NCI-H128 (cell line): Measurements from ENCODE around the gene PINLYP.

ENCODE experiments used
- DNase-seq: peaks from one replicate; lab custom pipeline; 2025; ENCODE audit not compliant: unreplicated experiment; lab: John Stamatoyannopoulos, UW

The PINLYP gene

DNA sequence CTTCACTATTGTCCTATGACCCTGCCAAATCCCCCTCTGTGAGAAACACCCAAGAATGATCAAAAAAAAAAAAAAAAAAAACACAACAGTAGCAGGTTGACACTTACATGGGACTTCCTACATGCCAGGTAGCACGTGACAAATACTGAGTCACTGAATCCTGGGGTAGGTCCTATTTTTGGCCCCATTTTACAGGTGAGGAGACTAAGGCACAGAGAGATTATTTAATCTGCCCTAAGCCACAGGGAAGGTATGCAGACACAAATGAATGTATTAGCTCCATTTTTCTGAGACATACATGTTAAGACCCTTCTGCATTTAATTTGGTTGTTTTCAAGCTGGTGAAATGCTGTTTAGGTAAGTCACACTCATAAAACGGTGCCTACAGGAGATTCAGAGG, 26.9 kb upstream of the PINLYP start:
- no peak for DNase-seq

GRCh38 chr19:43551399-43552197, 24.0 kb upstream of the PINLYP start:
- no peak for DNase-seq

GRCh38 chr19:43552198-43552450, 23.5 kb upstream of the PINLYP start:
- DNase-seq, result no peak

GRCh38 chr19:43552616-43553015, 23.0 kb upstream of the PINLYP start:
- no peak for DNase-seq

DNA sequence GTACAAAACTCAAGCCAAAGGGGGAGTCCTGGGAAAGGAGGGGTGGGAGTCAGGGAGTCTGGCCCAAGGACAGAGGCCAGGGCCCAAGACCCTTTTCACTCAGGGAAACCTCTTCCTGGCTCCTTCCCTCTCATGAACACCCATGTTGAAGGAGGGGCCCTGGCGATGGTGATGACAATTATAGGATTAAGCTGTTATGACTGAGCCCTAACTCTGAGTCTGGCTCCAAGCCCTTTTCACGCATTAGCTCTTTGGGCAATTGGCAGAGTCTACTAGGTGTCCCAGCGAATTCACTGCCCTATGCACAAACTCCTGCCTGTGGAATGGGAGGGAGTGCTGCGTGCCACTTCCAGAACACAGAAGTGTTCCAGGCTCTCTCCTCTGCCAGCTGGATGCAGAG, 21.9 kb upstream of the PINLYP start:
- DNase-seq, result no peak

DNA sequence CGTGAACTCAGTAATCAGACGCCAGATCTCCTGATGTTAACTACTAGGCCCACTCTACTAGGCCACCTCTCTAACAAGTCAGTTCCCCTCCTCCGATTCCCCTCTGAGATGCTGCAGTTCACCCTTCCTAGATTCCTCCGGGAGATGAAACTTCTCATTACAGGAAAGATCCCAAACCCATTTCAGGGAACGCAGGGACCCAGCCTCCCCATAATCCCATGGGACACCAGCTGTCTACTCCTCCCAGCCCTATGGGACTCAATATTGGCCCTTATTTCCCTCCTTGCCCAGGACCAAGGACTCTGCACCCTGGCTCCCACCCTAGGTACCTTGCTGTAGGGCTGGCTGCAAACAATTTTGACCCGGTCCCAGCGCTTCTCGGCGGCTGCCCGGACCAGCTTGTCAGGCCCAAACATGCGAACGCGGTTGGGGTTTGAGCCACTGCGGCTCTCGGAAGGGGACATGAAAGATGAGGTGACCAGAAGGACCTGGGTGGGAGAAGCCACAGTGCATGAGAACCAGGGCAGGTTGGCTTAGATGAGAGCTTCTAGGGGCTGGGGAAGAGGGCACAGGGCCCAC, 21.2 kb upstream of the PINLYP start:
- DNase-seq, result no peak

GRCh38 chr19:43555185-43555770, 20.3 kb upstream of the PINLYP start:
- no peak for DNase-seq

- no peak for DNase-seq
Measured at GRCh38 chr19:43560687-43561086, 14.9 kb upstream of the PINLYP start.

DNA sequence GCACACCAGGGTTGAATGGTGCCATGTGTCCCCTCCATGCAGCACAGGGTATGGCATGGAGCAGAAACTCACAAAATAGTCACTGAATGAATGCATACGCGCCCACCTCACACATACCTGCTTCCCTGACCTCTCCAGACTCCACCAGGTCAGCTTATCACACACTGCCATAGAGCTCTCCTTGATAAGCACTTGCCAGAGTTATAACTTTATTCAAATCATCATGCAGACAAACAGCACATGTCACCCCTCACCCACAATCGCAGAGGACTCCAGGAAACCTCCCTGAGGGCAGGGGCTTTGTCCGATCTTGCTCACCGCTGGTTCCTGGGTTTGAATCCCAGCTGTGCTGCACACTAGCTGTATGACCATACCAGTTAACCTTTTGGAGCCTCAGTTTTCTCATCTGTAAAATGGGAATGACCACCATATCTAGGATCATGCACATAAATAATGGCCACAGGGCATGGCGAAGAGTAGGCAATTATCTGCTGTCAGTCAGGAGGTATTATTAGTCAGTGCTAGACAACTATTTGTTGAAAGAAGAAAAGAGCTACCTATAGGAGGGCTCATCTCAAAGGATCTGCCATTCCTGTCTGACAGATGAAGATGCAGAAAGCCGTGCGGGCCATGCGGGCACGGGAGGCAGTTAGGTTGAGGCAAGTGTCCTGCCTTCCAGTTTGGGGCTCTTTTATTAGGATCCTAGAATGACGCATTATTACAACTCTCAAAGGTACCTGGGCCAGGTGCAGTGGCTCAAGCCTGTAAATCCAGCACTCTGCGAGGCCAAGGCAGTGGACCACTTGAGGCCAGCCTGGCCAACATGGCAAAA, 14.2 kb upstream of the PINLYP start:
- DNase-seq, result no peak

GRCh38 chr19:43562226-43562697, 13.3 kb upstream of the PINLYP start:
- no peak for DNase-seq

DNA sequence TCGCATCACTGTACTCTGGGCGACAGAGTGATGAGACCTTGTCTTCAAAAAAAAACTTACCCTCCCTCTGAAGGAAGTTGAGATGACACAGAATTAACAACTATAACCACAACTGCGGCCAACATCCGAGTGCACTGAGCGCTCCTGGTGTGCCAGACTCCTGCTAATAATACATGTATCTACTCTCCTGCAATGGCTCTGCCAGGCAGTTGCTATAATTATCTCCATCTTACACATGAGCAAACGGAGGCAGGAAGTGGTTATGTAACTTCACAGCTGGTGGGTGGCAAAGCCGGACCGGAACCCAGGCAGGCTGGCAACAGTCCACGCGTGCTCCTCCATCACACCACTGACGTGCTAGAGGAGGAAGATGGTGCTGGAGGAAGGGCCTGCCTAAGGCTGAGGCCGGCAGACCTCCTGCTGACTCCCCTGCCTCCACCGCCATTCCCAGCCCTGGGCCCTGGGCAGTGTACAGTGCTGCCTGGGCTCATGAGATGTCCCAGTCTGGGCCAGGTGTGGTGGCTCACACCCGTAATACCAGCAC, 12.8 kb upstream of the PINLYP start:
- no peak for DNase-seq

DNA sequence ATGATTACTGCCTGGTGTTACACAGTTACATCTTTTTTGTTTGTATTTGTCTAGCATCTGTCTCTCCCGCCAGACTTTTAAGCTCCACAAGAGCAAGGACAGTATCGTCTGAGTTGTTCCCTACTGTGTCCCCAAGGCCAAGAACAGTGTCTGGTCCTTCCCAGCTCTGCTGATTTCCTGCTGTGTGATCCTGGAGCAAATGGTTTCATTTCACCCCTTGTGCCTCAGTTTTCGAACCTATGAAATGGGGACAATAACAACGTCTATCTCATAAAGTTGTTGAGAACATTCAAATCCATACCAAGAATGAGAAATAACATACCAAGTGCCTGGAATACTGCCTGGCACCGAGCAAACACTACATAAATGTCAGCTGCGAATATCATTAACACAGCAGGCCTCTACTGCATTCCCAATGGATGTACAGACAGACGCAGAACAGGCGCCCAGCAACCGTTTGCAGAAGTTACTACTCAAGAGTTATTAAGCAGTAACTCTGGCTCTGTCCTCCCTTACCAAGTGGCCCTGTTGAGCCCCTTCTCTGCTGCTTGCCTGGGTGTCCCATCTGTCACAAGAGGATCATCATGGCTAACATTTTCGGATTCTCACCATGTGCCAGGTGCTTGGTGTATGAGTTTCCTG, 11.7 kb upstream of the PINLYP start:
- DNase-seq, result no peak

- no peak for DNase-seq
Measured at GRCh38 chr19:43564800-43565199, 10.8 kb upstream of the PINLYP start.

GRCh38 chr19:43569657-43570056, 5.9 kb upstream of the PINLYP start:
- DNase-seq, result no peak

DNA sequence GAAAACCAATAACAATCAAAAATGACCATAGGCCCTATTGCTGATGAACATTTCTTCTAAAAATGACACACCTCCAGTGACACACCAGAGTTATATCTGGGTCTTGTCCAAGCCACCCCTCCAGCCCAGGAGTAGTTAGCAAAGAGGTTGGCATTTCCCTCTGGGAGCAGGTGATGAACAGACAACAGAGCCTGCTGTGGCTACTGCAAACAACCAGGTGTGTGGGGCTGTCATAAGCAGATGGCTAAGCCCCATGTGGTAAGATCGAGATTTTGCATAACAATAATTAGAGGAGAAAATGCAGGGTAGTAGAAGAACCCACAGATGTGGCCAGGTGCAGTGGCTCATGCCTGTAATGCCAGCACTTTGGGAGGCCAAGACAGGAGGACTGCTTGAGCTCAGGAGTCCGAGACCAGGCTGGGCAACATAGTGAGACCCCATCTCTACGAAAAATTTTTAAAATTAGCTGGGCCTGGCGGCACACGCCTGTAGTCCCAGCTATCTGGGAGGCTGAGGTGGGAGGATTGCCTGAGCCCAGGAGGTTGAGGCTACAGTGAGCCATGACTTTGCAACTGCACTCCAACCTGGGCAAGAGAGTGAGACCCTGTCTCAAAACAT, 5.3 kb upstream of the PINLYP start:
- DNase-seq, result no peak

DNA sequence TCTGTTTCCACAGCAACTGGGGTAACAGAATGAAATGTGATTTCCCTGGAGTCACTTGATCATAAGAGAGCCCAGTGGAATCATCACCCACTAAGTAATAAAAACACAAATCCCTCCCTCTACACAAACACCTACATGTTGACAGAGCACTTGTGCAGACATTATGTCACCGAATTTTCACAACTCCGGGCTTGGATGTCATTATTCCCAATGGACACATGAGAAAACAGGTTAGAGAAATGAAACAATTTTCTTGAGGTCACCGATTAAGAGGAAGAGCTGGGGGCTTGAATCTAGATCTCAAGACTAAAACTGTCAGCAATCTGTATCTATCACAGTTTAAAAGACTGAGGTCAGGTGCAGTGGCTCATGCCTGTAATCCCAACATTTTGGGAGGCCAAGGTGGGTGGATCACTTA, 3.4 kb upstream of the PINLYP start:
- DNase-seq, result no peak

DNA sequence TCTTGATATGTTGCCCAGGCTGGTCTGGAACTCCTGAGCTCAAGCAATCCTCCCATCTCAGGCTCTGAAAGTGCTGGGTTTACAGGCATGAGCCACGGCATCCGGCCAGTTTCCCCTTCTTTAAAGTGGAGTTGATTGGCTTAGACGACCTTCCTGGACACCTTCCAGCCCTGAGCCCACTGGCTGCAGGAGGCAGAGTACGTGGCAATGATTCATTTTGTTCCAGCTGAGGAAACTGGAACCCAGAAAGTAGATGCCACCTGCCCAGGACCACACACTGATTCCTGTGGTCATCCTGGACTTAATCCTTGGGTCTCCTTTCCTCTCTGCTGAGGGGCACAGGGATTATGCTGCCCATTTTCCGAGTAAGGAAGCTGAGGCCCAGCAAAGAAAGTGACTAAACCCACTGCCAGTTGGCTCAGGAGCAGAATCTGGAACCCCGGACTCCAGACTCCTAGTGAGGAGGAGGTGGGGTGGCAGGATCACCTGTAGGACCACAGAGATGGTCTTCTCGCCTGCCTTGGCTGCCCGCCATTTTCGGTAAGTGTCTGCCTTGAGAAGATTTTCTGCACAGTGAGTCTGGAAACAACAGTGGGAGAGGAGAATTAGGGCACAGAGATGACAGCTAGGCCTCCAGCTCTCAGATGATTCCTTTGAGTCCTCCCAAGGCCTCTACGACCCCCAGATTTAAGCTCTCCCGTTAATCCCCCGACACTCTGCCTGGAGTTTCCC, 1.0 kb upstream of the PINLYP start:
- DNase-seq, result no peak

- no peak for DNase-seq
Measured at GRCh38 chr19:43575955-43576878, 616 bp downstream of the PINLYP start.

DNA sequence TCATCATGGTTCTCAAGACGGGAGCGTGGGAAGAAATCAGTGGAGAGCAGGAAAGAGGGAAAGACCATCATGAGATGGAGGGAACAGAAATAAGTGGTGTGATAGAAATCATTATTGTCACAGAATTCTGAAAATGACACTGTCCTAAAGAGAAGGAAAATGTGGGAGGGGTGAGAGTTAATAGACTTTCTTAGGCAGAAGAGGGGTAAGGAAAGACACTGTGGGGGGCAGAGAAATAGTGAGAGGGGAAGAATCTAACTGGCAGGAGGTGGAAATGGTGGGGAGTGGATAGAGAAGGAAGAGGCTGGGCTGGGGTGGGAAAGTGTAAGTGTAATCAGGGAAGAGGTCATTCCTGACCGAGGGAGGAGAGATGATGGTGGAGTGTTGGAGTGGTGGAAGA, 3.2 kb downstream of the PINLYP start:
- no peak for DNase-seq
